IMR-90 (cell line): ENCODE measurements around the gene ERBB4. TPM values are rescaled to one million over a fixed set of nuclear protein-coding genes. Genes with fewer than 3 reads are reported as not detected.

Experiments used
- ATAC-seq: fragments of 200-7000 bp; cut with Tn5 transposase; 2 replicates; pipeline ENCODE4 v1.9.1; 2020; ENCODE audit warnings: low read depth, mild to moderate bottlenecking, moderate library complexity
- BruUV-seq: library from RNA; stranded (reverse); fragments of 400-500 nt; replicated peaks from 2 replicates; lab custom pipeline; 2021; lab: Mats Ljungman, UMichigan
- CTCF ChIA-PET: fragments of 300-600 bp; formaldehyde crosslinking; extraction: SDS; loops from one replicate; lab custom pipeline; 2021; ENCODE audit warnings: antibody characterized with exemption; lab: Yijun Ruan, JAX
- POLR2A ChIA-PET: fragments of 300-600 bp; sonication (Branson Sonifier 250); formaldehyde crosslinking; loops from one replicate; lab custom pipeline; 2022; ENCODE audit warnings: antibody characterized with exemption; ENCODE audit not compliant: unreplicated experiment; lab: Charles Lee
- DNase-seq: peaks from one replicate; pipeline ENCODE4 v3.0.0; 2013
- H2AFZ ChIP-seq: replicated peaks from 2 replicates; pipeline ENCODE3; 2013; ENCODE audit warnings: low read length, mild to moderate bottlenecking; ENCODE audit not compliant: poor library complexity
- H2AK5ac ChIP-seq: 2 replicates; pipeline ENCODE4 v1.6.1; 2013; ENCODE audit warnings: low read depth, low read length, inconsistent platforms
- H2AK9ac ChIP-seq: replicated peaks from 2 replicates; pipeline ENCODE3; 2013; ENCODE audit warnings: mild to moderate bottlenecking, low read depth, low read length, moderate library complexity; ENCODE audit not compliant: poor library complexity
- H2BK120ac ChIP-seq: 2 replicates; pipeline ENCODE4 v1.6.1; 2013; ENCODE audit warnings: low read depth, low read length, inconsistent platforms
- H2BK15ac ChIP-seq: 3 replicates; pipeline ENCODE4 v1.6.1; 2013; ENCODE audit warnings: low read depth, low read length, inconsistent platforms
- H2BK20ac ChIP-seq: 2 replicates; pipeline ENCODE4 v1.6.1; 2013; ENCODE audit warnings: low read depth, mild to moderate bottlenecking, inconsistent platforms, low read length, moderate library complexity
- H2BK5ac ChIP-seq: 2 replicates; pipeline ENCODE4 v1.6.1; 2013; ENCODE audit warnings: mild to moderate bottlenecking, low read depth, low read length, inconsistent platforms; ENCODE audit not compliant: poor library complexity, severe bottlenecking
- H3K14ac ChIP-seq: replicated peaks from 2 replicates; pipeline ENCODE4 v1.6.1; 2013; ENCODE audit warnings: low read depth, low read length, inconsistent platforms
- H3K18ac ChIP-seq: 2 replicates; pipeline ENCODE4 v1.6.1; 2013; ENCODE audit warnings: low read depth, low read length, control low read depth
- H3K23ac ChIP-seq: 2 replicates; pipeline ENCODE4 v1.6.1; 2013; ENCODE audit warnings: low read depth, low read length, inconsistent platforms
- H3K27ac ChIP-seq: 2 replicates; pipeline ENCODE4 v1.5.1; 2013; ENCODE audit warnings: mild to moderate bottlenecking, control low read depth, low read length; ENCODE audit not compliant: insufficient read depth
- H3K27me3 ChIP-seq: 2 replicates; pipeline ENCODE4 v1.6.1; 2013; ENCODE audit warnings: low read length; ENCODE audit not compliant: control insufficient read depth, insufficient read depth
- H3K36me3 ChIP-seq: 2 replicates; pipeline ENCODE4 v1.6.1; 2013; ENCODE audit warnings: low read length, mixed read lengths; ENCODE audit not compliant: control insufficient read depth, insufficient read depth
- H3K4ac ChIP-seq: 2 replicates; pipeline ENCODE4 v1.6.1; 2013; ENCODE audit warnings: low read depth, low read length, inconsistent platforms
- H3K4me1 ChIP-seq: 2 replicates; pipeline ENCODE4 v1.6.1; 2013; ENCODE audit warnings: low read length, mixed read lengths; ENCODE audit not compliant: control insufficient read depth, insufficient read depth
- H3K4me2 ChIP-seq: 2 replicates; pipeline ENCODE4 v1.6.1; 2013; ENCODE audit warnings: low read depth, mild to moderate bottlenecking, control low read depth, low read length, moderate library complexity
- H3K4me3 ChIP-seq: 2 replicates; pipeline ENCODE4 v1.5.1; 2013; ENCODE audit warnings: low read depth, mild to moderate bottlenecking, control low read depth, low read length, moderate library complexity; ENCODE audit not compliant: insufficient read depth
- H3K56ac ChIP-seq: 2 replicates; pipeline ENCODE4 v1.6.1; 2013; ENCODE audit warnings: low read length, inconsistent platforms; ENCODE audit not compliant: insufficient read depth; ENCODE audit errors: extremely low read depth
- H3K79me1 ChIP-seq, 2 experiments: 2 replicates each; pipeline ENCODE4 v1.6.1; 2013; ENCODE audit warnings: low read length in 2 of 2, inconsistent platforms in 1 of 2, low read depth in 1 of 2
- H3K9ac ChIP-seq: 2 replicates; pipeline ENCODE4 v1.6.1; 2013; ENCODE audit warnings: low read depth, low read length, control low read depth
- H3K9me1 ChIP-seq: 2 replicates; pipeline ENCODE4 v1.6.1; 2013; ENCODE audit warnings: low read length, inconsistent platforms; ENCODE audit not compliant: insufficient read depth
- H3K9me3 ChIP-seq: 2 replicates; pipeline ENCODE4 v1.6.1; 2013; ENCODE audit warnings: low read length; ENCODE audit not compliant: control insufficient read depth, insufficient read depth
- H4K20me1 ChIP-seq: 2 replicates; pipeline ENCODE4 v1.6.1; 2013; ENCODE audit warnings: low read length, inconsistent platforms; ENCODE audit not compliant: insufficient read depth
- H4K5ac ChIP-seq: 2 replicates; pipeline ENCODE4 v1.6.1; 2013; ENCODE audit warnings: mild to moderate bottlenecking, low read depth, low read length, control low read depth
- H4K8ac ChIP-seq, 2 experiments: 2 replicates each; pipeline ENCODE4 v1.6.1; 2013; ENCODE audit warnings: low read depth in 2 of 2, low read length in 2 of 2, control low read depth in 1 of 2, inconsistent platforms in 1 of 2
- H4K91ac ChIP-seq: 2 replicates; pipeline ENCODE4 v1.6.1; 2013; ENCODE audit warnings: low read depth, low read length, inconsistent platforms; ENCODE audit not compliant: insufficient read depth
- BHLHE40 ChIP-seq: fragments of 150-350 bp; IDR thresholded peaks from 2 replicates; pipeline ENCODE4 v1.6.1; 2016; ENCODE audit warnings: mild to moderate bottlenecking, low read depth, low read length
- CHD1 ChIP-seq: IDR thresholded peaks from 2 replicates; pipeline ENCODE4 v1.6.1; 2012; ENCODE audit warnings: low read depth, low read length, improper control_type of control experiment
- FOS ChIP-seq: fragments of 150-350 bp; IDR thresholded peaks from 2 replicates; pipeline ENCODE4 v1.6.1; 2016; ENCODE audit warnings: low read depth, low read length
- NFE2L2 ChIP-seq: fragments of 150-350 bp; IDR thresholded peaks from 2 replicates; pipeline ENCODE4 v1.6.1; 2016; ENCODE audit warnings: low read depth, mild to moderate bottlenecking, low read length
- RCOR1 ChIP-seq: IDR thresholded peaks from 2 replicates; pipeline ENCODE4 v1.6.1; 2012; ENCODE audit warnings: mild to moderate bottlenecking, low read length, improper control_type of control experiment; ENCODE audit not compliant: insufficient replicate concordance
- SMC3 ChIP-seq: fragments of 150-350 bp; IDR thresholded peaks from 2 replicates; pipeline ENCODE4 v1.6.1; 2016; ENCODE audit warnings: low read depth, mild to moderate bottlenecking, antibody characterized with exemption, low read length, moderate library complexity
- dilution Hi-C: fragments of 300-500 bp; cut with HindIII; formaldehyde crosslinking; loops from one replicate; pipeline ENCODE4 v1.14.3; 2018; ENCODE audit warnings: low sequenced_read_pairs; ENCODE audit not compliant: unreplicated experiment
- in situ Hi-C: fragments of 300-500 bp; cut with MboI; formaldehyde crosslinking; loops from 3 replicates; pipeline ENCODE4 v1.14.3; 2019; ENCODE audit warnings: low sequenced_read_pairs, inconsistent platforms, mixed read lengths
- intact Hi-C: fragments of 100-400 bp; cut with micrococcal nuclease; formaldehyde crosslinking; loops from 2 replicates; pipeline ENCODE4 v1.10.0; 2022
- polyA plus RNA-seq, 3 experiments: library from polyadenylated mRNA; depleted of rRNA; stranded (reverse); fragments of >200 nt; gene quantifications; 2 replicates each; pipeline ENCODE4 v1.2.3, GENCODE V29; 2012; ENCODE audit warnings: low replicate concordance in 1 of 3
- total RNA-seq: library from RNA; depleted of rRNA; stranded (reverse); fragments of >200 nt; gene quantifications from 2 replicates; pipeline ENCODE4 v1.2.3, GENCODE V29; 2012
- TF ChIP-seq, protein P1 (sequence below): fragments of 150-350 bp; IDR thresholded peaks from 2 replicates; pipeline ENCODE4 v1.6.1; 2016; ENCODE audit warnings: low read depth, mild to moderate bottlenecking, low read length, moderate library complexity, borderline replicate concordance

ERBB4 gene
- total and polyA plus RNA-seq, 2 of the 4 experiments (the other 2 are of a cell fraction) = not detected

DNA sequence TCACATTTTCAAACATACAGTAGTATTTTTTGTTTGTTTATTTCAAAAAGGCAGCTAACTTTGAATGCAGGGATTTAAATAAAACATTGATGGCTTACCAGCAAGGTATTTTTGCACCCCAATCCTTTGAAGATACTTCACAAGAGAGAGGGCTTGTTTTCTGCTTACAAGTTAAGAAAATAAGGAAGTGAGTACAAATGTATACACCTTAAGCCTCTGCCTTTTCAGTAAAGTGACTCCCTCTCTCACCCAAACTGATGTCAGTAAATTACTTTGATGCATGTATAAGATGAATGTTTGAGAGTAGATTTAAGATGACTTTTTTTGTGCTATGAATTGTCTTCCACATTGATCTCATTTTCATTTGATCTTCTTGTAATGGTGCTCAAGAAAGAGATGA, 1162.2 kb downstream of the ERBB4 start:
- Histone ChIP-seq H2AK9ac (no peak overlapping the region), H4K5ac (no peak overlapping the region), H4K91ac (no peak overlapping the region), H3K4me2 (no peak overlapping the region), H3K79me1 (no peaks in the 10 kb centered on the region), H2BK120ac (no peak overlapping the region), H3K4me3 (no peak overlapping the region), H3K27me3 (no peaks in the 10 kb centered on the region), H3K36me3 (no peaks in the 10 kb centered on the region), H3K23ac (no peak overlapping the region), H2AFZ (no peak overlapping the region), H2BK5ac (no peak overlapping the region), H3K4ac (no peak overlapping the region), H3K9me3 (peaks cover 6% of the 10 kb centered on the region; the same call in 1 of the 2 replicates), H3K9me1 (no peaks in the 10 kb centered on the region), H3K18ac (no peak overlapping the region), H3K14ac (no peak overlapping the region), H2BK15ac (no peak overlapping the region), H4K8ac (no peak overlapping the region), H2BK20ac (no peak overlapping the region), H2AK5ac (no peak overlapping the region), H3K56ac (no peak overlapping the region), H3K27ac (no peak overlapping the region), H4K20me1 (no peaks in the 10 kb centered on the region), H3K4me1 (no peaks in the 10 kb centered on the region), H3K9ac (no peak overlapping the region)
- no peak for ATAC-seq
- no TSS peak for BruUV-seq
- TF ChIP-seq CHD1 = no peak
- no peak for TF ChIP-seq NFE2L2
- TF ChIP-seq, protein P1, sequence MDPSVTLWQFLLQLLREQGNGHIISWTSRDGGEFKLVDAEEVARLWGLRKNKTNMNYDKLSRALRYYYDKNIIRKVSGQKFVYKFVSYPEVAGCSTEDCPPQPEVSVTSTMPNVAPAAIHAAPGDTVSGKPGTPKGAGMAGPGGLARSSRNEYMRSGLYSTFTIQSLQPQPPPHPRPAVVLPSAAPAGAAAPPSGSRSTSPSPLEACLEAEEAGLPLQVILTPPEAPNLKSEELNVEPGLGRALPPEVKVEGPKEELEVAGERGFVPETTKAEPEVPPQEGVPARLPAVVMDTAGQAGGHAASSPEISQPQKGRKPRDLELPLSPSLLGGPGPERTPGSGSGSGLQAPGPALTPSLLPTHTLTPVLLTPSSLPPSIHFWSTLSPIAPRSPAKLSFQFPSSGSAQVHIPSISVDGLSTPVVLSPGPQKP = no peak
- TF ChIP-seq BHLHE40 = no peak
- no peak for TF ChIP-seq RCOR1
- no peak for TF ChIP-seq SMC3
- TF ChIP-seq FOS = no peak
- POLR2A ChIA-PET = no interaction called here
- in situ Hi-C loops = no loop called here
- intact Hi-C loops = no loop called here
- CTCF ChIA-PET = no interaction called here
- no peak for DNase-seq
- dilution Hi-C loops = no loop called here
